Glomerular visceral epithelial cell (primary cell): Measurements from ENCODE around the gene LIAS.
A peak's percentile ranks its signal among the peaks of the same experiment; 100 is the strongest.
"Not testable (repeated sequence)": the region's sequence is repeated elsewhere in the genome, so short reads cannot be mapped to it uniquely, and the experiment has no call there.

Source experiments
- DNase-seq: peaks from one replicate; pipeline ENCODE4 v3.0.0-alpha.2; 2016; ENCODE audit errors: extremely low spot score

Gene LIAS

DNA sequence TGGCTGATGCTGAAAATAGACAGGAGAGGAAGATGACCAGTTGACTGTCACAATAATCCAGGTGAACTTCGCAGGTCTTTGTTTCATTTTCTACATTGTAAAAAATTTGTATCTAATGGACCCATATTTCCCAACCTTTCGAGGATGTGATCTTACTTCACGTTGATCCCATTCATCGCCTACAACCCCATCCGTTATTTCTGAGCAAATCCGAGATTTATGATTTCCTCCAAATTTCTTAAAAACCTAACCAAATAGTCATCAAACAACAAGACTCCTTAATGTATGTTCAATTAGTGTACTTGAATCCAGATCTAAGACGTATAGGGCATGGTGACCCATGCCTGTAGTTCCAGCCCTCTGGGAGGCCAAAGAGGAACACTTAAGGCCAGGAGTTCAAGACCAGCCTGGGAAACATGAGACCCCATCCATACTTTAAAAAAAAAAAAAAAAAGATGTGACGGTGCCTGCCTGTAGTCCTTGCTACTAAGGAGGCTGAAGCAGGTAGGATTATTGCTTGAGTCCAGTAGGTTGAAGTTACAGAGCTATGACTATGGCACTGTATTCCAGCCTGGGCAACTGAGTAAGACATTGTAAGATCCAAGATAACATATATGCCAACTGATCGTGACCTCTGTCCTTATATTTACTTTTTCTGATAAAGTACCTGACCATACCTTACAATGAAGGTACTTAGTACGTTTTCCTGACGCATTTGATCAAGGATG is 5.8 kb upstream of the LIAS start:
- DNase-seq: no peak

DNA sequence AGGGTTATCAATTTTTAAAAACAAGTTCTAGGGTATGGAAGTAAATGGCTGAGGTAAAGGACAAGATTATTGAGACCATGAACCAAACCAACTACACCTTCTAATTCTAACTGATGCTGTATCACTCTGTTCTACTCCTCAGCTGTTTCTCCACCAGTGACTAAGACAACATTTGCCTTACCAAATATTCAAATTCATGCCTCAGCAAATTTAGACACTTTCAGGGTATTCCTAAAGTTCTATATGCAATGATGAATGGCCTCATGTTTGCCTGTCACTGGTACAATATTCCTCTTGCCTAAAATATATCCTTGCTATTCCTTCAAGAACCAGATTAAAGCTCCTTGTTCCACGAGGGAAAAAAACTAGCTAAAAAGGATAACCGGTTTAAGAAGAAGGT is 5.1 kb upstream of the LIAS start:
- DNase-seq: no peak

DNA sequence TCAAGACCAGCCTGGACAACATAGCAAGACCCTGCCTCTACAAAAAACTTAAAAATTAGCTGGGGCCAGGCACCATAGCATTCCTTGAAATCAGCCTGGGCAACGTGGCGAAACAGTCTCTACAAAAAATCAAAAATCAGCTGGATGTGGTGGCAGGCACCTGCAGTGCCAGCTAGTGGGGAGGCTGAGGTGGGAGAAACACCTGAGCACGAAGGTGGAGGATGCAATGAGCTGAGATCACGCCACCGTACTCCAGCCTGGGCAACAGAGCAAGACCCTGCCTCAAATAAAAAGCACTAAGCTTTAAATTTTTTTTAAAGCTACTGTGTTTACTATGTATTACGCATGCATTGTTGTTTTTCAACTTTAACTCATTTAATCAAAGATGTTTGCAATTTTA is 3.4 kb upstream of the LIAS start:
- no peak for DNase-seq

GRCh38 chr4:39456946-39457763 is 1.7 kb upstream of the LIAS start:
- no peak for DNase-seq

GRCh38 chr4:39458161-39458504 is 723 bp upstream of the LIAS start:
- not testable (repeated sequence) for DNase-seq

- DNase-seq: peak; percentile 67
Observed at GRCh38 chr4:39464886-39465501, 6.1 kb downstream of the LIAS start.

DNA sequence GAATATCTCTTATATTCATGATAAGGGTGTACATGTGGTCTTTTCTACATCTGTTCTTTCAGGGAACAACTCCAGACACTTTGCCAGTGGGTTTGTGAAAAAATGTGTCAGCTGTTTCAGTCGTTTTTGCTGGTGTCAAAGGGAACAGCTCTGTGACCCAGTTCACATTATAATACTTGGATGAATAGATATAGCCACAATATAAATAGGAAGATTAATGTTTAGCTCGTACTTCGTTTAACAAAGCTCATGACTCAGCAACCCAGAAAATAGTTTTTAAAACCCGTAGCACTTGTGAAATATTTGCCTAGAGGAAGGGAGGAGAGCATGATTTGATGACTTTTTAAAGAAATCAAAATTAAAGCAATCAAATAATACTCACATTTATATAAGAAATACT is 7.9 kb downstream of the LIAS start:
- DNase-seq: peak; percentile 65

GRCh38 chr4:39467464-39467863 is 8.6 kb downstream of the LIAS start:
- DNase-seq: no peak

GRCh38 chr4:39469429-39470077 is 10.7 kb downstream of the LIAS start:
- peak; percentile 84 for DNase-seq

GRCh38 chr4:39470402-39470801 is 11.5 kb downstream of the LIAS start:
- no peak for DNase-seq

- DNase-seq: no peak
Observed at GRCh38 chr4:39472396-39472795, 13.5 kb downstream of the LIAS start.

DNA sequence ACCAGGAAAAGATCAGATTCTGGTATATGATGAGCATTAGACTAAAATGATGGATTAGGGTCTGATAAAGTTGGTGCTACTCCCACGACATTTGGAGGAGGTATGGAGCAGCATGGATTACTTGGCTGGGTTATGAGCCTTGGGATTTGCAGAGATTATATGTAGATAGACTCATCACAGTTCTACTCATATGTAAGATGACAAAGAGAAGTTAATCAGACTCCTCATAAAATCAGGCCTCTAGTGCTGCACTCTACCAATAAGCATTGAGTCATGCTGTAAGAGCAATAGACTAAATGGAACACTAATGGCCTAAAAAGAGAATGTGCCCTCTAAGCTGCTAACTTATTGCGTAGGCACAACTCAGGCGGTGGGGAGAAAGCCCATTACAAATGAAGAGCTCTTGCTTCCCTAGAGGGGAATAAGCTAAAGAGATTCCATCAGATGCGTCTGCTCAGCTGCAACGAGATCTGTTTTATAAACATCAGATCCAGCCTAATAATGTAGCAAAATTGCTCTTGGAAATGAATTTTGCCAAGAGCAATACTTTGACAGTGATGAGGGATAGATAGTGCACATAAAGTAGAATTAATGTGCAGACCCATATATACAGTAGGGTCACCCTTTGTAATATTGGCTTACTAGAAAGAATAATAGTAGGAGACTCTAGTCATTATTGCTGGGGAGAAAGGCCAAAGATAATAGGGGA is 17.5 kb downstream of the LIAS start:
- no peak for DNase-seq

GRCh38 chr4:39480251-39480650 is 21.4 kb downstream of the LIAS start:
- DNase-seq: no peak

DNA sequence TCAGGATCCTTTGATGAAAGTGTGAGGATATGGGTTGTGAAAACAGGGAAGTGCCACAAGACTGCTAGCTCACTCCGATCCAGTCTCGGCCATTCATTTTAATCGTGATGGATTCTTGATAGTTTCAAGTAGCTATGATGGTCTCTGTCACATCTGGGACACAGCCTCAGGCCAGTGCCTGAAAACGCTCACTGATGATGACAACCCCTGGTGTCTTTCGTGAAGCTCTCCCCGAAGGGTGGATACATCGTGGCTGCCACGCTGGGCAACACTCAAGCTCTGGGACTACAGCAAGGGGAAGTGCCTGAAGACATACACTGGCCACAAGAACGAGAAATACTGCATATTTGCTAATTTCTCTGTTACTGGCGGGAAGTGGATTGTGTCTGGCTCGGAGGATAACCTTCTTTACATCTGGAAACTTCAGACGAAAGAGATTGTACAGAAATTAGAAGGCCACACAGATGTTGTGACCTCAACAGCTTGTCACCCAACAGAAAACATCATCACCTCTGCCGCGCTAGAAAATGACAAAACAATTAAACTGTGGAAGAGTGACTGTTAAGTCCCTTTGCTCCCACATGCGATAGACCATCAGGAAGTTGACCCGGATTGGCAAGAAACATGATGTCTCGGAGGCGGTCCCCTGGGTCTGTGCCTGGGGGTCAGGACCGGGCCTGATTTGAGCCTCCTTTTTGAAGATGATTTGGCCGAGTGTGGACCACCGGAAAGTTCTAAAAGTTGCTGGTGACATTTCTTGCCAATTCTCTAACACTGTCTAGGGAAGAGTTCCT is 22.2 kb downstream of the LIAS start:
- no peak for DNase-seq

DNA sequence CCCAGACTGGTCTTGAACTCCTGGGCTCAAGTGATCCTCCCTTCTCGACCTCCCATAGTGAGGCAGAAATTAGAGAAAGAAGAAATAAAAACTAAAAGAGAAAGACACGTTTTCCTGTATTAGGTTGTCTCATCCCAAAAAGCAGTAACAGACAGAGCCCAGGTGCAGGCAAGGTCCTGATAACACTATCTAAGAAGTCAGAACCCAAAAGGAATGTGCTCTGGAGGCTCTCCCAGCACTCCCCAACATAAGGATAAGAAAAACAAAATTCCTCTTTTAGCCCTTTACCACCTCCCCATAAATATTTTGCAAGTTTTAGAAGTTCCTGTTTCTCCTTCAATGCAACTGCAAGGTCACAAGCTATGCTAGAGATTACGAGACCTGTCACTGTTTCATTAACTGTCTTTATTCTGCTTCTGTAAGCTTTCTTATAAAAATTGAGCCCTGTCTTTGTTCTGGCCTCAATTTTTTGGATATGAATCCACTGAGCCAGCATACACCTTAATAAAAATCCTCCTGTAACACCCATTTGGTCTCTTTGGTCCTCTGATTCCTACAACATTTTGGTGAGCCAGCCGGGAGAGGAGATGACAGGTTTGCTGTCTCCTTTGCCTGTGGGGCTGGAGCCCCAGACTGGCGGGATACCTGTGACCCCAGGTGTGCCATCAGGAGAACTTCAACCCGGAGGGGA is 25.9 kb downstream of the LIAS start:
- DNase-seq: no peak

DNA sequence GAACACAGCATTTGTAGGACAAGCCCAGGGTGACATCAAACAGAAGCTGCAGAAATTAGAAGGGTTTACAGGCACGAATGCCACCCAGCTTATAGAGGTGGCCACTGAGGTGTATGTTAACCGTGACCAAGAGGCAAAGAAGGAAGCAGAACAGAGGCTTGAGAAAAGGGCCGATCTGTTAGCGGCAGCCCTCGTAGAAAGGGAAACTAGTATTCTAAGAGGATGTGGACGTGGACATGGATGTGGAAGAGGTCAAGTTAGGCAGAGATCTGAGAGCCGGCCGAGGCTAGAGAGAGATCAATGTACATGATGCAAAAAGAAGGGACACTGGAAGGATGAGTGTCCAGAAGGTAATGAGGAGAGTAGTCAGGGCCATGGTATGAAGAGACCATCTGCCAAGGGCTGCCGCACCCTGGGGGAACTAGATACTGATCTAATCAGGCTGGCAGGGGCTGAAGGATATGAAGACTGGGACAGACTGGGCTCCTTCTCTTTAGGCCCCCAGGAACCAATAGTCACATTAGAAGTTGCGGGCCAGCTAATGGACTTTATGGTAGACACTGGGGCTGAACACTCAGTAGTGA is 27.5 kb downstream of the LIAS start:
- no peak for DNase-seq

GRCh38 chr4:39490322-39490721 is 31.5 kb downstream of the LIAS start:
- DNase-seq: no peak

DNA sequence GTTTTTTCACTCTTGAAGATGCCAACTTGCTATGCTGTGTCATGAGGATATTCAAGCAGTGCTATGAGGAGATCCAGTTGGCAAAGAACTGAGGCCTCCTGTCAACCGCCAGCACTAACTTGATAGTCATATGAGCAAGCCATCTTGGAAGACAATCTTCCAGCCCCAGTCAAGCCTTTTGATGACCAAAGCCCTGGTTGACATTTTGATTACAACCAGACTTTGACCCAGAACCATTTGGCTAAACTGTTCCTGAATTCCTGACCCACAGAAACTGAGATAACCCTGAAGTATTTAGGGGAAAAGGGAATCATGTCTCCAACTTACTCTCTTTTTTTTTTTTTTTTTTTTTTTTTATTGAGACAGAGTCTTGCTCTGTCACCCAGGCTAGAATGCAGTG is 35.5 kb downstream of the LIAS start:
- no peak for DNase-seq

DNA sequence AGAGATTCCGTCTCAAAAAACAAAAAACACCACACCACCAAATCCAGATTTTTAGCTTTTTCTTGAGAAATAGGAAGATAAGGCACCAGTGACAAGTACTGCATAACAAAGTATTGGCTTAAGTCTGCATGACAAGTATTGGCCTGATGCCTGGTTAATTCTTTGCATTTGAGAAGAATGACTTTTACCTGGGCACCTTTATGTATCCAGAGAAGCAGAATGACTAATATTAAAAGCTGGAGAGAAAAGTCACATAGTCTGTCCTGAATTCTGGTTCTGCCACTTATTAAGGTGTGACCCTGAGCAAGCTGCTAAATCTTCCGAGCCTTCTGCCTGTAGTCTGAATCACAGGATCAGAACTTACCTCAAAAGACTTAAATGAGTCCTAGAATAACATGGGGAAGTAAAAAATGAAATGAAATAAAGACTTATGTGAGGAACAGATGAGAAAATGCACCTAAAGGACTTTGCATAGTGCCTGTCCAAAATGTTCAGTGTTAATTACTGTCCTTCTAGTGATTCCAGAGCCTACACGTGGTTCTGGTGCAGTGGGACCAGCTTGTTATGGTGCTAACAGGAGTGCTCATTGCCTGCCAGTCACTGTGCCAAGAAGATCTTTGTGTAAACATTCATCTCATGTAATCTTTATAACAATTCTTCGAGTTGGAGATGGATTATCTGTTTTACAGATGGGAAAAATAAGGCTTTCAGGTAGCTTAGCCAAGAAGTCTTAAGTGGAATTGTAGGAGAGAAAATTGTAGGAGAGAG is 36.8 kb downstream of the LIAS start:
- DNase-seq: no peak
